ENCODE results near the gene MAP3K21.

The MAP3K21 gene

GRCh38 chr1:233367057-233367803 is 39.7 kb downstream of the MAP3K21 start:
- H3K4me3 ChIP-seq (ENCODE audit: low read depth, low read length), result no peak overlapping the region

GRCh38 chr1:233368106-233368788 is 40.7 kb downstream of the MAP3K21 start:
- CTCF ChIA-PET, result interaction anchor here (0.8 kb wide), 1 partner anchor 743 kb away, joined by 5 read pairs; no protein-coding TSS in a partner anchor
- POLR2A ChIA-PET, result no interaction called here
- peaks cover 10 to 31% of the 10 kb centered on the region in 2 experiments for H3K36me3 ChIP-seq (ENCODE audit: control insufficient read depth in 2 of 2, insufficient read depth in 1 of 2, low read length in 2 of 2)

More at GRCh38 chr1:233367057-233367803, 39.7 kb downstream of the MAP3K21 start:
- Histone ChIP-seq H3K9me3 (ENCODE audit: control insufficient read depth, insufficient read depth, low read depth, low read length) (no peaks in the 10 kb centered on the region), H3K27ac (ENCODE audit: extremely low read depth, low read depth, low read length) (no peak overlapping the region), H3K4me1 (ENCODE audit: control insufficient read depth, insufficient read depth, low read length) (peaks cover 4% of the 10 kb centered on the region; the same call in 1 of the 2 replicates), H3K36me3 (ENCODE audit: control insufficient read depth in 2 of 2, insufficient read depth in 1 of 2, low read length in 2 of 2) (peaks cover 13 to 29% of the 10 kb centered on the region in 2 experiments)
- 0 out of 2 replicates have a peak, but pooled peaks have one; percentile 38 for TF ChIP-seq ZXDB (tag by site-specific recombination; IDR thresholded peaks at IDR 0.05)
- TF ChIP-seq MZF1 (tag by site-specific recombination; IDR thresholded peaks at IDR 0.05; ENCODE audit: borderline replicate concordance), result no peak
- TF ChIP-seq ZNF341 (tag by site-specific recombination; IDR thresholded peaks at IDR 0.05; ENCODE audit: low read depth), result no peak
- TF ChIP-seq KLF1 (tag by site-specific recombination; IDR thresholded peaks at IDR 0.05), result peak; percentile 87
- peak; percentile 63 for TF ChIP-seq PRDM6 (tag by site-specific recombination; IDR thresholded peaks at IDR 0.05)
- TF ChIP-seq ZNF449 (tag by site-specific recombination; IDR thresholded peaks at IDR 0.05), result peak; percentile 52
- 0 out of 2 replicates have a peak, but pooled peaks have one; percentile 17 for TF ChIP-seq TCF7L2 (IDR thresholded peaks at IDR 0.05; ENCODE audit: borderline replicate concordance, low read depth, low read length)
- TF ChIP-seq SCRT1 (tag by site-specific recombination; IDR thresholded peaks at IDR 0.05; ENCODE audit: borderline replicate concordance), result 0 out of 2 replicates have a peak, but pooled peaks have one; percentile 39
- ChIA-PET CTCF (interaction anchor here (0.6 to 5.5 kb wide), 13 partner anchors 11 to 1270 kb away, joined by 3 to 31 read pairs (median 4); no protein-coding TSS in a partner anchor), POLR2A (no interaction called here)

GRCh38 chr1:233368789-233369130 is 41.2 kb downstream of the MAP3K21 start:
- CTCF ChIA-PET, result interaction anchor here (0.7 to 0.8 kb wide), 2 partner anchors 743 to 746 kb away, joined by 3 to 5 read pairs; no protein-coding TSS in a partner anchor
- Histone ChIP-seq H3K4me3 (ENCODE audit: low read depth, low read length) (no peak overlapping the region), H3K9me3 (ENCODE audit: control insufficient read depth, insufficient read depth, low read depth, low read length) (no peaks in the 10 kb centered on the region), H3K36me3 (ENCODE audit: control insufficient read depth in 2 of 2, insufficient read depth in 1 of 2, low read length in 2 of 2) (peaks cover 13 to 36% of the 10 kb centered on the region in 2 experiments), H3K4me1 (ENCODE audit: control insufficient read depth, insufficient read depth, low read length) (peaks cover 4% of the 10 kb centered on the region; the same call in 1 of the 2 replicates), H3K27ac (ENCODE audit: extremely low read depth, low read depth, low read length) (no peak overlapping the region)
- POLR2A ChIA-PET, result no interaction called here
- TF ChIP-seq PRDM6 (tag by site-specific recombination; IDR thresholded peaks at IDR 0.05), result no peak
- no peak for TF ChIP-seq IKZF3 (tag by site-specific recombination; IDR thresholded peaks at IDR 0.05)
- TF ChIP-seq ZNF514 (tag by site-specific recombination; IDR thresholded peaks at IDR 0.05), result no peak
- no peak for TF ChIP-seq ZNF239 (tag by site-specific recombination; IDR thresholded peaks at IDR 0.05)
- no peak for TF ChIP-seq ZBTB26 (tag by site-specific recombination; optimal IDR thresholded peaks at IDR 0.05)
- TF ChIP-seq PRDM10 (tag by site-specific recombination; IDR thresholded peaks at IDR 0.05), result no peak
- no peak for TF ChIP-seq ZNF610 (tag by site-specific recombination; IDR thresholded peaks at IDR 0.05; ENCODE audit: borderline replicate concordance)

More at GRCh38 chr1:233368106-233368788, 40.7 kb downstream of the MAP3K21 start:
- H3K4me1 ChIP-seq (ENCODE audit: control insufficient read depth, insufficient read depth, low read length), result peaks cover 4% of the 10 kb centered on the region; the same call in 1 of the 2 replicates
- H3K4me3 ChIP-seq (ENCODE audit: low read depth, low read length), result no peak overlapping the region
- H3K27ac ChIP-seq (ENCODE audit: extremely low read depth, low read depth, low read length), result no peak overlapping the region
- H3K9me3 ChIP-seq (ENCODE audit: control insufficient read depth, insufficient read depth, low read depth, low read length), result no peaks in the 10 kb centered on the region
- TF ChIP-seq ZNF560 (tag by site-specific recombination; IDR thresholded peaks at IDR 0.05; ENCODE audit: borderline replicate concordance), result no peak
- TF ChIP-seq SP3 (tag by site-specific recombination; IDR thresholded peaks at IDR 0.05), result no peak
- no peak for TF ChIP-seq ZFP41 (tag by site-specific recombination; IDR thresholded peaks at IDR 0.05; ENCODE audit: borderline replicate concordance)
- no peak for TF ChIP-seq ZNF629 (tag by site-specific recombination; IDR thresholded peaks at IDR 0.05)
- no peak for TF ChIP-seq ZNF19 (tag by site-specific recombination; IDR thresholded peaks at IDR 0.05; ENCODE audit: low read depth)

Data from HEK293 (cell line).